ENCODE data around the gene EHHADH. TPM values are rescaled to one million over a fixed set of nuclear protein-coding genes. Genes with fewer than 3 reads are reported as not detected.
A peak's percentile ranks its signal among the peaks of the same experiment; 100 is the strongest.

Gene EHHADH
- total and polyA plus RNA-seq, 2 experiments from 2014 or later: 14.3 to 22.0 TPM

DNA sequence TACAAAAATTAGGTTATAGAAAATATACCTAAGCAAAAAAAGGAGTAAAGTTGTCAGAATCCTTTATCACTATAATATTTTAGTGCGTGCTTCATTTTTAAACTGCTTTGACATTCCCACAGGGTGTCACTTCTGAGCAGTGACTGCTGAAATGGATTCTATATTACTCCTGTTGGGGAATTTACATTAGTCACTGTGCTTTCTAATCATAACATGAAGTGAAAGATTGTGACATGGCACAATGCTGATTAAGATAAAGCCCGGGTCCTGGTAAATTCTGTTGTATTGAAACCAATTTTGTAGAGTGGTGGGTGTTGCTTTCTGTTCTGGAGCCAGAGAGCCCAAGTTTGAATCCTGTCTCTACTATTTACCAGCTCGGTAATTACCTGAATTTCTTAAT, 36.4 kb upstream of the EHHADH start:
- 92% methylated on average over 3 of the region's 3 CpGs for whole genome bisulfite sequencing (ENCODE audit: low lambda C conversion rate, missing lambda C conversion rate)
- no peak for DNase-seq (ENCODE audit: low spot score)
- TF ChIP-seq EZH2phosphoT487 (IDR thresholded peaks at IDR 0.05; ENCODE audit: low read depth, severe bottlenecking, unreplicated experiment): no peak
- TF ChIP-seq EZH2 (IDR thresholded peaks at IDR 0.05; ENCODE audit: borderline replicate concordance): no peak
- TF ChIP-seq CTCF (IDR thresholded peaks at IDR 0.05; ENCODE audit: poor library complexity): no peak

GRCh38 chr3:185283374-185283935, 29.6 kb upstream of the EHHADH start:
- peak overlapping the region; percentile 78 for H3K27ac ChIP-seq
- H3K4me2 ChIP-seq: peak overlapping the region; percentile 81
- H4K20me1 ChIP-seq (ENCODE audit: insufficient read depth, poor library complexity, severe bottlenecking): peaks cover 2% of the 10 kb centered on the region
- peaks cover 27% of the 10 kb centered on the region for H3K79me2 ChIP-seq
- H3K9me2 ChIP-seq (replicated peaks; ENCODE audit: insufficient read depth): no peaks in the 10 kb centered on the region
- H2AFZ ChIP-seq: peak overlapping the region; percentile 60
- no peaks in the 10 kb centered on the region for H3K36me3 ChIP-seq (replicated peaks; ENCODE audit: insufficient read depth, low read depth)
- DNase-seq (ENCODE audit: low spot score): no peak
- H3K27me3 ChIP-seq: no peaks in the 10 kb centered on the region
- no peak for TF ChIP-seq EZH2phosphoT487 (IDR thresholded peaks at IDR 0.05; ENCODE audit: low read depth, severe bottlenecking, unreplicated experiment)
- TF ChIP-seq CTCF (IDR thresholded peaks at IDR 0.05; ENCODE audit: poor library complexity): no peak
- 65% methylated on average over 9 of the region's 9 CpGs for WGBS (ENCODE audit: low lambda C conversion rate, missing lambda C conversion rate)
- no peaks in the 10 kb centered on the region for H3K4me1 ChIP-seq (ENCODE audit: insufficient read depth)
- H3K9me3 ChIP-seq (ENCODE audit: low read depth): no peaks in the 10 kb centered on the region
- peak overlapping the region; percentile 70 for H3K4me3 ChIP-seq

More for the DNA sequence above, 36.4 kb upstream of the EHHADH start:
- no peaks in the 10 kb centered on the region for H4K20me1 ChIP-seq (ENCODE audit: insufficient read depth, poor library complexity, severe bottlenecking)
- no peak overlapping the region for H2AFZ ChIP-seq
- H3K27me3 ChIP-seq: no peaks in the 10 kb centered on the region
- no peaks in the 10 kb centered on the region for H3K9me2 ChIP-seq (replicated peaks; ENCODE audit: insufficient read depth)
- no peak overlapping the region for H3K27ac ChIP-seq
- H3K9me3 ChIP-seq (ENCODE audit: low read depth): no peaks in the 10 kb centered on the region
- H3K4me2 ChIP-seq: no peak overlapping the region
- no peaks in the 10 kb centered on the region for H3K36me3 ChIP-seq (replicated peaks; ENCODE audit: insufficient read depth, low read depth)
- no peak overlapping the region for H3K4me3 ChIP-seq
- H3K79me2 ChIP-seq: peaks cover 6% of the 10 kb centered on the region
- H3K4me1 ChIP-seq (ENCODE audit: insufficient read depth): no peaks in the 10 kb centered on the region

GRCh38 chr3:185282696-185283373, 29.0 kb upstream of the EHHADH start:
- Histone ChIP-seq H3K4me2 (peak overlapping the region; percentile 81), H2AFZ (peak overlapping the region; percentile 87), H3K4me3 (peak overlapping the region; percentile 80), H4K20me1 (ENCODE audit: insufficient read depth, poor library complexity, severe bottlenecking) (peaks cover 2% of the 10 kb centered on the region), H3K27me3 (no peaks in the 10 kb centered on the region), H3K9me3 (ENCODE audit: low read depth) (no peaks in the 10 kb centered on the region), H3K36me3 (replicated peaks; ENCODE audit: insufficient read depth, low read depth) (no peaks in the 10 kb centered on the region), H3K79me2 (peaks cover 27% of the 10 kb centered on the region), H3K27ac (peak overlapping the region; percentile 85), H3K9me2 (replicated peaks; ENCODE audit: insufficient read depth) (no peaks in the 10 kb centered on the region), H3K4me1 (ENCODE audit: insufficient read depth) (no peaks in the 10 kb centered on the region)
- no peak for TF ChIP-seq CTCF (IDR thresholded peaks at IDR 0.05; ENCODE audit: poor library complexity)
- TF ChIP-seq EZH2phosphoT487 (IDR thresholded peaks at IDR 0.05; ENCODE audit: low read depth, severe bottlenecking, unreplicated experiment): no peak
- TF ChIP-seq EZH2 (IDR thresholded peaks at IDR 0.05; ENCODE audit: borderline replicate concordance): no peak
- peak; percentile 99 for DNase-seq (ENCODE audit: low spot score)
- WGBS (ENCODE audit: low lambda C conversion rate, missing lambda C conversion rate): 4% methylated on average over 36 of the region's 41 CpGs
